Measurements from ENCODE around the gene PHC1. TPM values are rescaled to one million over a fixed set of nuclear protein-coding genes. Genes with fewer than 3 reads are reported as not detected.
A peak's percentile ranks its signal among the peaks of the same experiment; 100 is the strongest.

The PHC1 gene
- total RNA-seq, 2 experiments from 2014 or later, result 16.1 to 17.1 TPM

- Mint-ChIP-seq H3K9me3 (no peaks in the 10 kb centered on the region), H3K4me3 (no peak overlapping the region), H3K27ac (no peak overlapping the region), H3K27me3 (no peaks in the 10 kb centered on the region), H3K4me1 (peaks cover 26% of the 10 kb centered on the region), H3K36me3 (ENCODE audit: low read depth) (peaks cover 63% of the 10 kb centered on the region)
- ChIA-PET CTCF (interaction anchor here (1.3 to 2.7 kb wide), 3 partner anchors 54 to 106 kb away, joined by 4 to 10 read pairs (median 7); no protein-coding TSS in a partner anchor), POLR2A (no interaction called here)
- DNase-seq, result no peak
Observed at GRCh38 chr12:8943565-8944186, 29.4 kb downstream of the PHC1 start.

GRCh38 chr12:8946733-8947132 is 32.4 kb downstream of the PHC1 start:
- H3K9me3 Mint-ChIP-seq, result no peaks in the 10 kb centered on the region
- DNase-seq, result no peak
- H3K4me3 Mint-ChIP-seq, result peak overlapping the region; percentile 56
- ChIA-PET CTCF (interaction anchor here (0.7 to 8.1 kb wide), 4 partner anchors 33 to 403 kb away, joined by 3 to 162 read pairs (median 42); no protein-coding TSS in a partner anchor), POLR2A (no interaction called here)
- H3K4me1 Mint-ChIP-seq, result peaks cover 37% of the 10 kb centered on the region
- peak overlapping the region; percentile 62 for H3K27ac Mint-ChIP-seq
- peaks cover 56% of the 10 kb centered on the region for H3K36me3 Mint-ChIP-seq (ENCODE audit: low read depth)
- H3K27me3 Mint-ChIP-seq, result no peaks in the 10 kb centered on the region

GRCh38 chr12:8947737-8948136 is 33.4 kb downstream of the PHC1 start:
- POLR2A ChIA-PET, result interaction anchor here (3.7 kb wide), 1 partner anchor 102 kb away, joined by 24 read pairs; no protein-coding TSS in a partner anchor
- peaks cover 47% of the 10 kb centered on the region for H3K4me1 Mint-ChIP-seq
- H3K27ac Mint-ChIP-seq, result peak overlapping the region; percentile 62
- DNase-seq, result no peak
- no peaks in the 10 kb centered on the region for H3K27me3 Mint-ChIP-seq
- CTCF ChIA-PET, result interaction anchor here (5.7 to 8.1 kb wide), 2 partner anchors 90 to 102 kb away, joined by 82 to 162 read pairs; no protein-coding TSS in a partner anchor
- H3K4me3 Mint-ChIP-seq, result peak overlapping the region; percentile 34
- H3K9me3 Mint-ChIP-seq, result peaks cover 3% of the 10 kb centered on the region
- H3K36me3 Mint-ChIP-seq (ENCODE audit: low read depth), result peaks cover 50% of the 10 kb centered on the region

DNA sequence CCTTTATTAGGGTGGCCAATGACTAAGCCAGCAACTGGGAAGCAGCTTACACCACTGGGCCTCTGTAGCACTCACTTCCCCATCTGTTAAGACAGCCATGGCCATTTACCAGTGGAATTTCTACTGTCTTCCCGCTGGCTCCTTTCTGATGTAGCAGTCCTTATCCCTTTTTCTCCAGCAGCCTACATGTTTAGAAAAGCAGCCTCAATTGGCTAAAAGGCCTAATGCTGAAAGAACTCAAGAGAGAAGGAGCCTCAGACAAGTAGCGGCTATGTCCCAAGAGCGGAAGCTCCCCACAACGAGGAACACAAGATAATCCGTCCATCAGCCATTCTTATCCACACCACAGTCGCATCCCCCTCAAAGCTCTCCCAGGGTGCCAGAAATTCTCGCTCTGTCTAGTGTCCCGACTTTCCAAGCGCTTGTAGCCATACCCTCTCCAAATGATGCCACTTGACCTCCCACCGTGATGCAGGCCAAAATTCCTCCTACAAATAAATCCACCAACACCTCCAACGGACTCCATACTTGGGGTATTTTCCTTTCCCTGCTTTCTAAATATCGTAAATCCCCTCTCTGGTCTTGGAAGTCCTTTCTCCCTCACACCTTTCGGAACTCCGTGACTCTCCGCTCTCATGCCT is 34.5 kb downstream of the PHC1 start:
- CTCF ChIA-PET, result interaction anchor here (0.7 to 8.1 kb wide), 21 partner anchors 25 to 405 kb away, joined by 3 to 162 read pairs (median 5); partner anchors contain the start of gene PHC1
- H3K4me1 Mint-ChIP-seq, result peaks cover 58% of the 10 kb centered on the region
- peaks cover 51% of the 10 kb centered on the region for H3K36me3 Mint-ChIP-seq (ENCODE audit: low read depth)
- H3K27me3 Mint-ChIP-seq, result no peaks in the 10 kb centered on the region
- H3K9me3 Mint-ChIP-seq, result peaks cover 8% of the 10 kb centered on the region
- peak overlapping the region; percentile 87 for H3K27ac Mint-ChIP-seq
- POLR2A ChIA-PET, result interaction anchor here (1.0 to 4.7 kb wide), 10 partner anchors 12 to 101 kb away, joined by 3 to 70 read pairs (median 15); partner anchors contain the start of gene PHC1
- H3K4me3 Mint-ChIP-seq, result peak overlapping the region; percentile 99
- DNase-seq, result peak; percentile 27

- Mint-ChIP-seq H3K4me3 (peak within 1 kb of the TSS; percentile 99), H3K9me3 (peaks cover 11% of the 10 kb centered on the region), H3K27ac (peak within 1 kb of the TSS; percentile 87), H3K4me1 (peaks cover 65% of the 10 kb centered on the region), H3K36me3 (ENCODE audit: low read depth) (peaks cover 57% of the 10 kb centered on the region), H3K27me3 (no peaks in the 10 kb centered on the region)
- ChIA-PET CTCF (interaction anchor here (0.5 to 8.1 kb wide), 28 partner anchors 13 to 415 kb away, joined by 3 to 162 read pairs (median 4); partner anchors contain the start of gene PHC1), POLR2A (interaction anchor here (0.7 to 4.7 kb wide), 18 partner anchors 11 to 305 kb away, joined by 3 to 70 read pairs (median 8); partner anchors contain the start of genes KLRG1 and PHC1)
- peak; percentile 94 for DNase-seq
Observed at GRCh38 chr12:8949342-8950220, 35.3 kb downstream of the PHC1 start, which contains the start of gene M6PR. Gene M6PR (minus strand): TSS chr12:8949645. CDS start chr12:8946404, 3,241 bp downstream.

GRCh38 chr12:8950221-8950527 is 35.9 kb downstream of the PHC1 start:
- POLR2A ChIA-PET, result interaction anchor here (0.7 to 4.7 kb wide), 17 partner anchors 13 to 305 kb away, joined by 3 to 70 read pairs (median 8); partner anchors contain the start of genes KLRG1 and PHC1
- H3K27ac Mint-ChIP-seq, result peak overlapping the region; percentile 87
- DNase-seq, result no peak
- no peaks in the 10 kb centered on the region for H3K27me3 Mint-ChIP-seq
- peaks cover 53% of the 10 kb centered on the region for H3K36me3 Mint-ChIP-seq (ENCODE audit: low read depth)
- CTCF ChIA-PET, result interaction anchor here (0.5 to 8.1 kb wide), 23 partner anchors 12 to 406 kb away, joined by 3 to 162 read pairs (median 5); partner anchors contain the start of gene PHC1
- H3K4me1 Mint-ChIP-seq, result peaks cover 68% of the 10 kb centered on the region
- peaks cover 11% of the 10 kb centered on the region for H3K9me3 Mint-ChIP-seq
- peak overlapping the region; percentile 99 for H3K4me3 Mint-ChIP-seq

- CTCF ChIA-PET, result interaction anchor here (0.5 to 8.1 kb wide), 19 partner anchors 18 to 309 kb away, joined by 3 to 162 read pairs (median 6); partner anchors contain the start of gene PHC1
- peaks cover 70% of the 10 kb centered on the region for H3K4me1 Mint-ChIP-seq
- POLR2A ChIA-PET, result interaction anchor here (0.5 to 4.7 kb wide), 15 partner anchors 36 to 422 kb away, joined by 3 to 70 read pairs (median 8); partner anchors contain the start of genes KLRG1 and PHC1
- H3K36me3 Mint-ChIP-seq (ENCODE audit: low read depth), result peaks cover 48% of the 10 kb centered on the region
- H3K9me3 Mint-ChIP-seq, result peaks cover 11% of the 10 kb centered on the region
- no peaks in the 10 kb centered on the region for H3K27me3 Mint-ChIP-seq
- peak overlapping the region; percentile 87 for H3K27ac Mint-ChIP-seq
- peak overlapping the region; percentile 99 for H3K4me3 Mint-ChIP-seq
- DNase-seq, result no peak
Observed at GRCh38 chr12:8950702-8951478, 36.6 kb downstream of the PHC1 start.

DNA sequence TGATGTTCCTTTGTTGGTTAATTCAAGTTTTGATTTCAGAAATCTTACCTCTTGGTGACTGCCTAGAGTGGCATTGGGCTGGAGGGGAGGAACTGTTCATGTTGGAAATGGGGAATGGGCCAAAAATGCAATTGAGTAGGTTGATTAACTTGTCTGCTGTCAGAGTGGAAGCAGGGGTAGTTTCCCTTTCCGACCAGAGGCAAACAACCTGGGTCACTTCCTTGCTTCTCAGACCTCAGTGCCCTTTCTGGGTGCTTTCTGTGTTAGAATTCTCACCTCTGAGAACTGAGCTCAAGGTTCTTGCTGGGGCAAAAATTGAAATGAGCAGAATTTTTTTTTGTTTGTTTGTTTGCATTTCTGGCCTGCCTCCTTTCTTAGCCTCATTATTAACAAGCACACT is 37.4 kb downstream of the PHC1 start:
- Mint-ChIP-seq H3K4me3 (peak overlapping the region; percentile 99), H3K4me1 (peaks cover 62% of the 10 kb centered on the region), H3K27me3 (no peaks in the 10 kb centered on the region), H3K9me3 (peaks cover 11% of the 10 kb centered on the region), H3K36me3 (ENCODE audit: low read depth) (peaks cover 47% of the 10 kb centered on the region), H3K27ac (peak overlapping the region; percentile 87)
- DNase-seq, result peak; percentile 47
- ChIA-PET CTCF (interaction anchor here (0.9 to 8.1 kb wide), 16 partner anchors 18 to 267 kb away, joined by 3 to 162 read pairs (median 6); no protein-coding TSS in a partner anchor), POLR2A (interaction anchor here (0.5 to 4.7 kb wide), 10 partner anchors 36 to 421 kb away, joined by 3 to 70 read pairs (median 14); no protein-coding TSS in a partner anchor)

- Mint-ChIP-seq H3K4me3 (peak overlapping the region; percentile 58), H3K27ac (peak overlapping the region; percentile 94), H3K36me3 (ENCODE audit: low read depth) (peaks cover 47% of the 10 kb centered on the region), H3K27me3 (no peaks in the 10 kb centered on the region), H3K9me3 (peaks cover 18% of the 10 kb centered on the region), H3K4me1 (peaks cover 49% of the 10 kb centered on the region)
- POLR2A ChIA-PET, result interaction anchor here (1.0 to 1.5 kb wide), 4 partner anchors 73 to 309 kb away, joined by 3 to 10 read pairs (median 4); no protein-coding TSS in a partner anchor
- CTCF ChIA-PET, result interaction anchor here (0.9 to 8.1 kb wide), 8 partner anchors 9 to 96 kb away, joined by 3 to 162 read pairs (median 4); no protein-coding TSS in a partner anchor
- DNase-seq, result peak; percentile 64
Observed at GRCh38 chr12:8953773-8954402, 39.6 kb downstream of the PHC1 start.

- no peak for DNase-seq
- ChIA-PET POLR2A (no interaction called here), CTCF (interaction anchor here (0.8 kb wide), 1 partner anchor 65 kb away, joined by 3 read pairs; no protein-coding TSS in a partner anchor)
- Mint-ChIP-seq H3K4me3 (no peak overlapping the region), H3K27me3 (no peaks in the 10 kb centered on the region), H3K4me1 (peaks cover 44% of the 10 kb centered on the region), H3K9me3 (peaks cover 18% of the 10 kb centered on the region), H3K27ac (no peak overlapping the region), H3K36me3 (ENCODE audit: low read depth) (peaks cover 55% of the 10 kb centered on the region)
Observed at GRCh38 chr12:8956073-8956472, 41.8 kb downstream of the PHC1 start.

- H3K36me3 Mint-ChIP-seq (ENCODE audit: low read depth), result peaks cover 58% of the 10 kb centered on the region
- ChIA-PET POLR2A (no interaction called here), CTCF (interaction anchor here (0.8 kb wide), 1 partner anchor 65 kb away, joined by 3 read pairs; no protein-coding TSS in a partner anchor)
- H3K27me3 Mint-ChIP-seq, result no peaks in the 10 kb centered on the region
- H3K9me3 Mint-ChIP-seq, result peaks cover 18% of the 10 kb centered on the region
- DNase-seq, result no peak
- H3K4me1 Mint-ChIP-seq, result peaks cover 38% of the 10 kb centered on the region
- no peak overlapping the region for H3K27ac Mint-ChIP-seq
- H3K4me3 Mint-ChIP-seq, result no peak overlapping the region
Observed at GRCh38 chr12:8956772-8957171, 42.5 kb downstream of the PHC1 start.
